GM12878 (cell line): Measurements from ENCODE around the gene LDLRAD3.

Experiments
- POLR2A ChIP-seq: IDR thresholded peaks from 2 replicates; pipeline ENCODE4 v1.6.1; 2011; ENCODE audit warnings: low read depth, mild to moderate bottlenecking, low read length
- SUZ12 ChIP-seq: fragments of 200-600 bp; sonication (generic); IDR thresholded peaks from one replicate; pipeline ENCODE4 v1.6.1; 2018; ENCODE audit warnings: antibody characterized with exemption, mild to moderate bottlenecking; ENCODE audit not compliant: unreplicated experiment
- ZNF24 ChIP-seq: fragments of 450-650 bp; IDR thresholded peaks from 2 replicates; pipeline ENCODE4 v1.6.1; 2017; ENCODE audit warnings: antibody characterized with exemption, mild to moderate bottlenecking
- TF ChIP-seq, protein P1 (sequence below): IDR thresholded peaks from 2 replicates; pipeline ENCODE4 v1.6.1; 2012; ENCODE audit warnings: low read depth, low read length, improper control_type of control experiment
- TF ChIP-seq, protein P2 (sequence below), 3 experiments: IDR thresholded peaks in 2 of 3; conservative IDR thresholded peaks in 1 of 3; 2 replicates each; pipeline ENCODE4 v1.5.1; 2011; ENCODE audit warnings: low read depth in 3 of 3, low read length in 3 of 3, mild to moderate bottlenecking in 3 of 3, control low read depth in 2 of 3, moderate library complexity in 2 of 3, inconsistent platforms in 1 of 3, mixed read lengths in 1 of 3; ENCODE audit not compliant: control insufficient read depth in 2 of 3, insufficient read depth in 1 of 3; ENCODE audit errors: extremely low read depth in 1 of 3

DNA sequence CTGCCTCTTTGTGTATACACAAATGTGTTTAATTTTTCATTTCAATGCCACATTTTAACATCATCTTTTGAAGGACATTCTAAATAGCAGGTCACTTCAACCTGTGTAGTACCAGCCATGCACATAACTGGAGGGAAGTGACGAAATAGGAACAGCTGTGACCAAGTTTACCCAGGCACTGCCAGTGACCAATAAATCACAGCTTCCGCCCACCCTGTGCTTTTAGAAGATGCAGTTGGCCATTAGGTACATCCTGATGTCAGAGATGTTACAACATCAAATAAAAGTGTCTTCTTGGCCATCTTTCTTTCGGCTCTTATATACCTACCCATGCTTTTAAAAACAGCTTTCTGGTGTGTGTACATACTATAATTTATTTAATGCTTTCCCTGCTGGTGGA lies 7.8 kb downstream of the LDLRAD3 start:
- TF ChIP-seq, protein P1, sequence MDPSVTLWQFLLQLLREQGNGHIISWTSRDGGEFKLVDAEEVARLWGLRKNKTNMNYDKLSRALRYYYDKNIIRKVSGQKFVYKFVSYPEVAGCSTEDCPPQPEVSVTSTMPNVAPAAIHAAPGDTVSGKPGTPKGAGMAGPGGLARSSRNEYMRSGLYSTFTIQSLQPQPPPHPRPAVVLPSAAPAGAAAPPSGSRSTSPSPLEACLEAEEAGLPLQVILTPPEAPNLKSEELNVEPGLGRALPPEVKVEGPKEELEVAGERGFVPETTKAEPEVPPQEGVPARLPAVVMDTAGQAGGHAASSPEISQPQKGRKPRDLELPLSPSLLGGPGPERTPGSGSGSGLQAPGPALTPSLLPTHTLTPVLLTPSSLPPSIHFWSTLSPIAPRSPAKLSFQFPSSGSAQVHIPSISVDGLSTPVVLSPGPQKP: no peak
- TF ChIP-seq, protein P2, sequence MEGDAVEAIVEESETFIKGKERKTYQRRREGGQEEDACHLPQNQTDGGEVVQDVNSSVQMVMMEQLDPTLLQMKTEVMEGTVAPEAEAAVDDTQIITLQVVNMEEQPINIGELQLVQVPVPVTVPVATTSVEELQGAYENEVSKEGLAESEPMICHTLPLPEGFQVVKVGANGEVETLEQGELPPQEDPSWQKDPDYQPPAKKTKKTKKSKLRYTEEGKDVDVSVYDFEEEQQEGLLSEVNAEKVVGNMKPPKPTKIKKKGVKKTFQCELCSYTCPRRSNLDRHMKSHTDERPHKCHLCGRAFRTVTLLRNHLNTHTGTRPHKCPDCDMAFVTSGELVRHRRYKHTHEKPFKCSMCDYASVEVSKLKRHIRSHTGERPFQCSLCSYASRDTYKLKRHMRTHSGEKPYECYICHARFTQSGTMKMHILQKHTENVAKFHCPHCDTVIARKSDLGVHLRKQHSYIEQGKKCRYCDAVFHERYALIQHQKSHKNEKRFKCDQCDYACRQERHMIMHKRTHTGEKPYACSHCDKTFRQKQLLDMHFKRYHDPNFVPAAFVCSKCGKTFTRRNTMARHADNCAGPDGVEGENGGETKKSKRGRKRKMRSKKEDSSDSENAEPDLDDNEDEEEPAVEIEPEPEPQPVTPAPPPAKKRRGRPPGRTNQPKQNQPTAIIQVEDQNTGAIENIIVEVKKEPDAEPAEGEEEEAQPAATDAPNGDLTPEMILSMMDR (IDR thresholded peaks at IDR 0.05 in 2 of 3, conservative IDR thresholded peaks at IDR 0.05 in 1 of 3; ENCODE audit: control insufficient read depth in 2 of 3, extremely low read depth in 1 of 3, insufficient read depth in 1 of 3, low read depth in 3 of 3, low read length in 3 of 3): no peak
- TF ChIP-seq ZNF24 (no peak), SUZ12 (no peak), POLR2A (no peak)
